GM18507 (cell line): Measurements from ENCODE around the gene SEMA3C.

ENCODE experiments used
- DNase-seq: peaks from one replicate; pipeline ENCODE4 v3.0.0; 2011; ENCODE audit warnings: low read depth; ENCODE audit not compliant: insufficient read length; ENCODE audit errors: extremely low spot score
- FAIRE-seq: peaks from 2 replicates; lab custom pipeline; 2011; peaks lifted over from hg19 to GRCh38; lab: Jason Lieb, UNC

The SEMA3C gene

GRCh38 chr7:80895056-80895455 is 23.8 kb downstream of the SEMA3C start:
- FAIRE-seq: no peak

DNA sequence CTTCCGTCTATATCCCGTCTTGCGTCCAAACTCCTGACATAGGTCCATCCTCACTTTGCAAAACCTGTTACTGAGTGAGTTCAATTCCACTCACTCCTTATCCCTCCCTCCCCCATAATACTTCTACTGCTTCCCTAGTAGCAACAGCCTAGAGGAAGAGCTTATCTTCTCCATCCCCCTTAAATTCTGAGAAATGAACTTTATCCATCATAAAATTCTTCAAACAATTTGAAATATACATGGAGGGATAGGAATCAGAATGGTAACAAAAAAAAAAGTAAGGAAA is 27.6 kb downstream of the SEMA3C start:
- no peak for FAIRE-seq
- DNase-seq: no peak

More at GRCh38 chr7:80895056-80895455, 23.8 kb downstream of the SEMA3C start:
- no peak for DNase-seq

- FAIRE-seq: no peak
- DNase-seq: no peak
These were observed 28.2 kb downstream of the SEMA3C start for GRCh38 chr7:80890426-80891258.

DNA sequence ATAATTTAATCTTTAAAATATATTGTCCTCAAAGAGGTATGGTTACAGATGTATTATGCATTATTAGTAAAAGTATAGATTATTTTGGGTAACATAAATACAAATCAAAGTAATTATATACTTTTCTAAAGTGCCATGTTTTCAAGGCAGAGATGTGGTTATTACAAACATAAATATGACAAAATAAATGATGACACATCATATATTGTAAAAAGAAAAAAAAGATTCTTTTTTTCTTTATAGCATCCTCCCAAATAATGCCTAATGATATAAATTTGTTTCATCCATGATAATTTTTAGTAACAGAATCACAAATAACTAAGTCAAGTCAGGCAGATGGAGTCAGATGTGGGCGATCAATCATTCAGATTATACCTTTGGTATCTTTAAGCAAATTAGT is 29.3 kb downstream of the SEMA3C start:
- DNase-seq (no peak), FAIRE-seq (no peak)

GRCh38 chr7:80885757-80886156 is 33.1 kb downstream of the SEMA3C start:
- DNase-seq: no peak
- no peak for FAIRE-seq

DNA sequence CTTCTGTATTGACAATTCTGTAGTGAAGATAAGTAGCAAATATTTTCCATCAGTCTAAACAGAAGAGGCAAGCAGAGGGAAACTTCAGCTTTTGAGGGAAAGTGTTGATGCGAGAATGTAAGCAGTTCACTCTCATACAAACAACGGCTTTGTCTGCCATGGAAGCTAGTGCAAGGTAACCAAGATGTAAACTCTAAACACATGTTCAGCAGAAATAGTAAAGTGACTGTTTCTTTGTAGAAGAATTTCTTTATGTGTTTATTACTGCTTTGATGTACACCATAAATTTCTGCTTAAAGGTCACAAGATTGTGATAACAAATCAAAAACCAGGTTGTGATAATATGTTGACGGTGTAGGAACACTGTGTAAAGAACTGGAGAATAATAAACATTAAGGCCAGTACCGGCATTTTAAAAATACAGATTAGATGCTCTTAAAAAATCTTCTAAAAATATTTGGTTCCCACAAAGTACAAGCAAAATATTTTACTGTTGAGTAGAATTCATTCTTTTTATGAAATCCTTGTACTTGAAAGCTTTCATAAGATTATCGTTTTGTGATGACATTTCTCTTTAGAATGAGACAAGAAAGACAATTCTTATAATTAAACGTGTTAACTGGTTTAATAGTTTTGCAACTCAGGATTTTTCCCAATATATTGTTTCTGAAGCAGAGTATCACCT is 34.2 kb downstream of the SEMA3C start:
- FAIRE-seq: no peak
- DNase-seq: no peak

- FAIRE-seq: no peak
These were observed 35.5 kb downstream of the SEMA3C start for GRCh38 chr7:80883154-80884025.

GRCh38 chr7:80882213-80882801 is 36.5 kb downstream of the SEMA3C start:
- no peak for FAIRE-seq

More at GRCh38 chr7:80883154-80884025, 35.5 kb downstream of the SEMA3C start:
- DNase-seq: no peak

GRCh38 chr7:80881351-80881900 is 37.4 kb downstream of the SEMA3C start:
- no peak for DNase-seq
- FAIRE-seq: no peak

More at GRCh38 chr7:80882213-80882801, 36.5 kb downstream of the SEMA3C start:
- no peak for DNase-seq

DNA sequence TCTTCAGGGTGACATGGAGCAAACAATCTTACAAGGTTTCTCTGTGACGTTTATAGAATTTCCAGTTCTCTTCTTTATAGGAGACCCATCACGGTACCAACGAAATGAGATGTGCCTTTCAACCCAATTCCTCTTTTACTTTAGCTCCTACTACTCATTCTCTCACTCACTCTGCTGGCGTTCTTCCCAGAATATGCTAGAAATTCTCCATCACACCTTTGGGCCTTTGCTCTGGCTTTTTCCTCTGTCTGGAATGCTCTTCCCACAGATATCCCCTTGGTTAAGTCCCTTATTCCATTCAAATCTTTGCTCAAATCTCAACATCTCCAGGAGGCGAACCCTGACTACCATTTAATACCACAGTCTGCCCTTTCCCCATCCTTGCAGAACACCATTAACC is 39.0 kb downstream of the SEMA3C start:
- FAIRE-seq: no peak
- no peak for DNase-seq

GRCh38 chr7:80876894-80877414 is 41.9 kb downstream of the SEMA3C start:
- no peak for DNase-seq
- no peak for FAIRE-seq

GRCh38 chr7:80875537-80876120 is 43.2 kb downstream of the SEMA3C start:
- FAIRE-seq (no peak), DNase-seq (no peak)

DNA sequence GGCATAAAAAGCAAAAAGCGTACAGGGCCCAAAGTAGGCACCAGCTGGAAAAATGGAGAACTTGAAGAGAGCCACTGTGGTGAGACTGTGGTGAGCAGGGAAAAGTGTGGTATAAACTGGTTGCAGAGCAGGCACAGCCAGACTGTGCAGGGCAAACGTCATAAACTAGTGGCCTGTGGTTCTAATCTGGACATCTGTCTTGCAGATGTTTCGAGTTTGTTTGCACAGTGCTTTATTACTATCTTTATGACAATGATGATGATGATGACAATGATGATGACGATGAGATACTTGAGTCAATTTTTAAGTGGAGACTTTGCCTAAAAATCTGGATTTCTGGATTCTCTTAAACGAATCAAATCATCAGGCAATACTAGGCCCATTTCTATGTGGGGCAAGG is 45.7 kb downstream of the SEMA3C start:
- FAIRE-seq (no peak), DNase-seq (no peak)

- DNase-seq (no peak), FAIRE-seq (no peak)
These were observed 47.6 kb downstream of the SEMA3C start for GRCh38 chr7:80871228-80871627.

DNA sequence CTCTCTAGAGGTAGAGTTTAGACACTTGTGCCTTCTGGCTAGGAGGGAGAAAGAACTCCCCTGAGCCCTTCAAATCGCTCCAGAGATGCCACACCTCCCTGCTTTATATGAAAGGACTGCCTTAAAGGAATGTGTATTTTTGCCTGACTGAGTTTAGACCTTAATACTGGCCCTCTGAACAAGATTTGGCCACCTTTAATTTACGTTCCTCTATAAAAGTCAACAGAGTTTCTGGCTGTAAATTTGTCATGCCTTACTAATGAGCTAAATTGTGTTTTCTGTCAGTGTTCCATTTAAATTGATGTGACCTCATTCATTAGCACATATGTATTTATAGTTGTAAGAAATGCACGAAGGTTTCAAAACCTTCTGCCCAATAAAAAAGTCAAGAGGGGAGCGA is 48.0 kb downstream of the SEMA3C start:
- DNase-seq: no peak
- FAIRE-seq: no peak

DNA sequence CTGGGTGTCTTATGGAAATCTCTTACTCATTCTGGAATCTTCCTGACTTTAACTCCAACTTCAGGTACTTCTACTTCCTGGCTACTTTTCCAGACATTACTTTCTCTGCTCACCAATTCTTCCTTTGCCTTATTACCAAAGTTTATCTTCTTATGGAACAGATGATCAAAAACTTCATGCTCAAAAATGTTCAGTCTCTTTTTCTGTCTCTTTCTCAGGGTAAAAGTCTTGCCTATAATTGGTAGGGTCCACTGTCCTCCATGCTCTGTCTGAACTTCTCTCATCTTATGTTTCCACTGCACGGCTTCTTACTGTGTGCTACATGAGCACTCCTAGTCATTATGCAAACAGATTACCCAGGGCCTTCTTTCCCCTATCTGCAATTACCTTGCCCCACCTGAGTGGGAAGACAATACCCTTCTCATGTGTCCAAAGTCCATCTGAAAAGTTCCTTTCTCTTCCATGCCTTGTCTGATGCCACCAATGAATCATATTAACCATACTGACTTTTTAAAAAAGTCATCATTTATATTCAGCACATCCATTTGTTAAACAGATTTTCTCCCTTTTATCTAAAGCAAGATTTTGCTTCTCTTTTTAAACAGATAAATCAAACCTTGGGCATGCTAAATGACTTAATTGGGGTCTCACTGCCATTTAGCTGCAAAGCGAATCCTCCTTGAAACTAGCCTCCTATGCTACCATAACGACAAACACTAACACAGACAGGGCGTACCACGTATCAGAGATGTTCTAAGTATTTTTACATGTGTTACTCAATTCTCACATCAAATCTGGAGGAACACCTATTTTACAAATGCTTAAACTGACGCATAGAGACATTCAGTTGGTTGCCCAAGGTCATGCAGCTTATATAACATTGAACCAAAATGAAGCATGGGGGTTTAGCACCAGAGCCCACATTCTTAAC is 48.8 kb downstream of the SEMA3C start:
- DNase-seq: no peak
- no peak for FAIRE-seq

- no peak for FAIRE-seq
- DNase-seq: no peak
These were observed 49.6 kb downstream of the SEMA3C start for GRCh38 chr7:80869106-80869784.
